ENCODE results near the gene P2RX7.

GRCh38 chr12:121232163-121232562 is 99.5 kb downstream of the P2RX7 start:
- no peak for TF ChIP-seq CTCF (IDR thresholded peaks at IDR 0.05; ENCODE audit: insufficient read depth, low read depth, low read length)
- no peak for TF ChIP-seq EZH2 (IDR thresholded peaks at IDR 0.05; ENCODE audit: insufficient read depth, low read length)
